AG09309 (cell line): ENCODE results near the gene SLC16A14.
"Not testable (repeated sequence)": the region's sequence is repeated elsewhere in the genome, so short reads cannot be mapped to it uniquely, and the experiment has no call there.

Experiments
- DNase-seq: peaks from one replicate; pipeline ENCODE4 v3.0.0-alpha.2; 2010; ENCODE audit warnings: low read depth
- H3K4me3 ChIP-seq: 2 replicates; pipeline ENCODE4 v1.5.1; 2011; ENCODE audit warnings: mild to moderate bottlenecking, low read depth, low read length, moderate library complexity; ENCODE audit not compliant: control insufficient read depth
- TF ChIP-seq, protein P1 (sequence below): IDR thresholded peaks from 2 replicates; pipeline ENCODE4 v1.5.1; 2011; ENCODE audit warnings: mild to moderate bottlenecking, low read depth, low read length, inconsistent platforms; ENCODE audit not compliant: insufficient read depth, control insufficient read depth; ENCODE audit errors: missing control alignments

SLC16A14 gene, protein sequence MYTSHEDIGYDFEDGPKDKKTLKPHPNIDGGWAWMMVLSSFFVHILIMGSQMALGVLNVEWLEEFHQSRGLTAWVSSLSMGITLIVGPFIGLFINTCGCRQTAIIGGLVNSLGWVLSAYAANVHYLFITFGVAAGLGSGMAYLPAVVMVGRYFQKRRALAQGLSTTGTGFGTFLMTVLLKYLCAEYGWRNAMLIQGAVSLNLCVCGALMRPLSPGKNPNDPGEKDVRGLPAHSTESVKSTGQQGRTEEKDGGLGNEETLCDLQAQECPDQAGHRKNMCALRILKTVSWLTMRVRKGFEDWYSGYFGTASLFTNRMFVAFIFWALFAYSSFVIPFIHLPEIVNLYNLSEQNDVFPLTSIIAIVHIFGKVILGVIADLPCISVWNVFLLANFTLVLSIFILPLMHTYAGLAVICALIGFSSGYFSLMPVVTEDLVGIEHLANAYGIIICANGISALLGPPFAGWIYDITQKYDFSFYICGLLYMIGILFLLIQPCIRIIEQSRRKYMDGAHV

DNA sequence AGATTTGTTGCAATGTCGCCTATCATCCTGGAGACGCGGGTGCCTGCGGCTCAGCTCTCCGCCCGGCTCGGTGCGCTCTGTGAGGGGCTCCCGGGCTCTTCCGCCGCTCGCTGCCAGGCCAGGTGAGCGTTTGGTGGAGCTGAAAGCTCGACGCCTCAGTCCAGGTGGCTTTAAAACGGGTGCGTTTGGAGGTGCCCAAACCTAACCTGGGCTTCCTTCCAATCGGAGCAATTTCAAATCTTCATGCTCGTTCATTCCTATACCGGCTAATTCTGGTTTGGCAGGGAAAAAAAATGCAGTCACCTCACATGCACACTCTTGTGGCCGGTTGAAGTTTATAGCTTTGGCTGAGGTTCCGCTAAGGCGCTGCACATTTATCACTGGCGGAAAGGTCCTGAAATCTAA lies at the start of gene SLC16A14:
Gene SLC16A14, minus strand, starts transcription at position 274 of the 405 bp plus-strand sequence. CDS start 9,572 bp downstream, outside the sequence.
- H3K4me3 ChIP-seq, result peak within 1 kb of the TSS; percentile 59
- TF ChIP-seq, protein P1, sequence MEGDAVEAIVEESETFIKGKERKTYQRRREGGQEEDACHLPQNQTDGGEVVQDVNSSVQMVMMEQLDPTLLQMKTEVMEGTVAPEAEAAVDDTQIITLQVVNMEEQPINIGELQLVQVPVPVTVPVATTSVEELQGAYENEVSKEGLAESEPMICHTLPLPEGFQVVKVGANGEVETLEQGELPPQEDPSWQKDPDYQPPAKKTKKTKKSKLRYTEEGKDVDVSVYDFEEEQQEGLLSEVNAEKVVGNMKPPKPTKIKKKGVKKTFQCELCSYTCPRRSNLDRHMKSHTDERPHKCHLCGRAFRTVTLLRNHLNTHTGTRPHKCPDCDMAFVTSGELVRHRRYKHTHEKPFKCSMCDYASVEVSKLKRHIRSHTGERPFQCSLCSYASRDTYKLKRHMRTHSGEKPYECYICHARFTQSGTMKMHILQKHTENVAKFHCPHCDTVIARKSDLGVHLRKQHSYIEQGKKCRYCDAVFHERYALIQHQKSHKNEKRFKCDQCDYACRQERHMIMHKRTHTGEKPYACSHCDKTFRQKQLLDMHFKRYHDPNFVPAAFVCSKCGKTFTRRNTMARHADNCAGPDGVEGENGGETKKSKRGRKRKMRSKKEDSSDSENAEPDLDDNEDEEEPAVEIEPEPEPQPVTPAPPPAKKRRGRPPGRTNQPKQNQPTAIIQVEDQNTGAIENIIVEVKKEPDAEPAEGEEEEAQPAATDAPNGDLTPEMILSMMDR, result no peak
- no peak for DNase-seq

DNA sequence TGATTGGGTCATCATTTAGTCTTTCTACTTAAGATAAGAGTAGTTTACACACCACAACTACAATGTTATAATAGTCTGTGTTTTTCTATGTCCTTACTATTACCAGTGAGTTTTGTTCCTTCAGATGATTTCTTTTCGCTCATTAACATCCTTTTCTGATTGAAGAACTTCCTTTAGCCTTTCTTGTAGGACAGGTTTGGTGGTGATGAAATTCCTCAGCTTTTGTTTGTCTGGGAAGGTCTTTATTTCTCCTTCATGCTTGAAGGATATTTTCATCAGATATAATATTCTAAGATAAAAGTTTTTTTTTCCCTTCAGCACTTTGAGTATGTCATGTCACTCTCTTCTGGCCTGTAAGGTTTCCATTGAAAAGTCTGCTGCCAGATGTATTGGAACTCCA lies 38.0 kb upstream of the SLC16A14 start:
- DNase-seq, result no peak
- TF ChIP-seq, protein P1, result no peak
- no peak overlapping the region for H3K4me3 ChIP-seq

DNA sequence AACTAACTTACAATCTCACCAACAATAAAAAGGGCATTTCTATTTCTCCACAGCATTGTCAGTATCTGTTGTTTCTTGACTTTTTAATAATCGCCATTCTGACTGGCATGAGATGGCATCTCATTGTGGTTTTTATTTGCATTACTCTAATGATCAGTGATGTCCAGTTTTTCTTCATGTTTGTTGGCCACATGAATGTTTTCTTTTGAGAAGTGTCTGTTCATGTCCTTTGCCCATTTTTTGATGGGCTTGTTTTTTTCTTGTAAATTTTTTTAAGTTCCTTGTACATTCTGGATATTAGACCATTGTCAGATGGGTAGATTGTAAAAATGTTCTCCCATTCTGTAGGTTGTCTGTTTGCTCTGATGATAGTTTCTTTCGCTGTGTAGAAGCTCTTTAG lies 33.2 kb upstream of the SLC16A14 start:
- H3K4me3 ChIP-seq, DNase-seq: not testable (repeated sequence)

DNA sequence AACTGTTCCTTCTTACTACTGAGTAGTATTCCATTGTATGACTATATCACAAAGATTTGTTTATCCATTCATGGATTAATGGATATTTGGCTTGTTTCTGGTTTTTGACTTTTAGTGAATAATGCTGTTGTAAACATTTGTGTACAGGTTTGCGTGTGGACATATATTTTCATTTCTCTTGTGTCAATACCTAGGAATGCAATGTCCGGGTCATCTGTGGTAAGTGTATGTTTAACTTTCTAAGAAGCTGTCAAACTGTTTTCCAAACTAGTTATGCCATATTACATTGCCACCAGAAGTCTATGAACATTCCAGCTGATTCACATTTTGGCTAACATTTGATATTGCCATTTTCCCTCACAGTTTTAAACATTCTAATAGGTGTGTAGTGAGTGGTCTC lies 29.1 kb upstream of the SLC16A14 start:
- no peak overlapping the region for H3K4me3 ChIP-seq
- TF ChIP-seq, protein P1, result no peak
- no peak for DNase-seq

DNA sequence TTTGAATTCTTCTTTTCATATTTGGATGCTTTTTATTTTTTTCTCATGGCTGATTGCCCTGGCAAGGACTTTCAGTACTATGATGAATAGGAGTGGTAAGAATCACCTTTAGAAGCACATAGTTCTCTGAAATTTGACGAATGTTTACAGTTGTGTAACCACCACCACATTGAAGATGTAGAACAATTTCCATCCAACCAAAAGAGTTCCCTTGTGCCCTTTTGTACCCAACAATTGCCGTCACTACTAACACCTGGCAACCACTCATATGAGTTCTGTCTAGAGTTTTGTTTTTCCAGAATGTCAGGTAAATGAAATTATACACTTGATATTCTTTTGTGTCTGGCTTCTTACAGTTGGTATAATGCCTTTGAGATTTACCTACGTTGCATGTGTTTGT lies 28.7 kb upstream of the SLC16A14 start:
- no peak overlapping the region for H3K4me3 ChIP-seq
- DNase-seq, result no peak
- TF ChIP-seq, protein P1, result no peak

DNA sequence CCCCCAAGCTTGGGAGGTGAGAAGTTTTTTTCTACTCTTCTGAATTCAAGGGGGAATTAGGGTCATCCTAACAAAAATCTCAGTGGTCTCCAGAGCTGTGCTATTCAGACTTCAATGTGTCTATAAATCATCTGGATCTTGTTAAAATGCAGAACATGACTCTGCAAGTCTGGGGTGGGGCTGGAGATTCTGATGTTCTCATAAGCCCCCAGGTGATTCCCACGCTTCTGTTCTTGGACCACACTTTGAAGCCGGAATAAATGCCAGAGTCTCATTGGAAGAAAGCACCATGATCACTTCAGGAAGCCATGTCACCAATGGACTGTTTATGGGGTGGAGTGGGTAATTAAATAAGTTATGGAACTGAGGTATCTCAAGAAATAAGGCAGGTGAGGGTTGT lies 22.2 kb upstream of the SLC16A14 start:
- TF ChIP-seq, protein P1, result no peak
- no peak overlapping the region for H3K4me3 ChIP-seq
- no peak for DNase-seq

DNA sequence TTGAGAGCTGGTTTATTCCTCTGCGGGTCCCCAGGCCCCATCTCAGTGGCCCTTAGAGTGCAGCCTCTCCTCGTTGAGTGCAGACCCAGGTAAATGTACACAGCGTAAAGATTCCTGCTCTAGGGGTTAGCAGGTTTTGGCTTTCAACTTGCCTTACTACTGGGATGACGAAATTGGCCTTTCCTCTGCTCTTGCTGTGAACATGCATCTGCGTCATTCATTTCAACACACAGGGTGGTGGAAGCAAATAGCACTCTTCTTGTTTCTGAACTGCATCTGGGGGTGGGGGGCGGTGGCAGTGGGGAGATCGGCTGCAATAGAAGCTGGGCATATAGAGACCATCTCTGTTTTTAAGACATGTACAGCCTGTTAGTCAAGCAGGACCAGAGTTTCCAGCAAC lies 16.5 kb upstream of the SLC16A14 start:
- H3K4me3 ChIP-seq, result no peak overlapping the region
- TF ChIP-seq, protein P1, result no peak
- DNase-seq, result no peak
